ENCODE measurements around the gene BABAM1. TPM values are rescaled to one million over a fixed set of nuclear protein-coding genes. Genes with fewer than 3 reads are reported as not detected.

BABAM1 gene
- total RNA-seq, 2 donors from 2014 or later = 80.0 to 81.6 TPM

GRCh38 chr19:17246681-17247425 lies 20.4 kb upstream of the BABAM1 start:
- DNase-seq (ENCODE audit: low spot score) = no peak
- H3K36me3 ChIP-seq = no peaks in the 10 kb centered on the region
- intact Hi-C loops (cut with DNase I) = loop anchor here (2.0 kb wide), 1 partner anchor 20 kb away; the partner anchor contains the start of gene BABAM1
- H3K4me1 ChIP-seq (replicated peaks) = no peaks in the 10 kb centered on the region
- TF ChIP-seq POLR2A (IDR thresholded peaks at IDR 0.05) (no peak), CTCF (IDR thresholded peaks at IDR 0.05) (peak in 1 of 4 experiments; percentile 18), POLR2AphosphoS5 (IDR thresholded peaks at IDR 0.05) (no peak)
- H3K9me3 ChIP-seq = no peaks in the 10 kb centered on the region
- peak overlapping the region; percentile 53 to 87 for H3K4me3 ChIP-seq
- H3K27me3 ChIP-seq (replicated peaks; ENCODE audit: insufficient read depth) = no peaks in the 10 kb centered on the region
- peak overlapping the region; percentile 79 to 80 for H3K27ac ChIP-seq
- WGBS = 24% methylated on average over 21 of the region's 21 CpGs

- WGBS = 65% methylated on average over 17 of the region's 21 CpGs
- Histone ChIP-seq H3K4me1 (replicated peaks) (no peaks in the 10 kb centered on the region), H3K4me3 (no peak overlapping the region), H3K27me3 (replicated peaks; ENCODE audit: insufficient read depth) (no peaks in the 10 kb centered on the region), H3K9me3 (no peaks in the 10 kb centered on the region), H3K36me3 (no peaks in the 10 kb centered on the region), H3K27ac (no peak overlapping the region)
- intact Hi-C loops (cut with DNase I) = no loop called here
- TF ChIP-seq POLR2AphosphoS5 (IDR thresholded peaks at IDR 0.05) (no peak), CTCF (IDR thresholded peaks at IDR 0.05) (no peak), POLR2A (IDR thresholded peaks at IDR 0.05) (no peak)
- DNase-seq (ENCODE audit: low spot score) = no peak
Measured at GRCh38 chr19:17248011-17248776, 19.0 kb upstream of the BABAM1 start.

- no peaks in the 10 kb centered on the region for H3K27me3 ChIP-seq (replicated peaks; ENCODE audit: insufficient read depth)
- intact Hi-C loops (cut with DNase I) = no loop called here
- H3K36me3 ChIP-seq = no peaks in the 10 kb centered on the region
- H3K9me3 ChIP-seq = no peaks in the 10 kb centered on the region
- H3K27ac ChIP-seq = no peak overlapping the region
- 77% methylated on average over 14 of the region's 15 CpGs for WGBS
- no peaks in the 10 kb centered on the region for H3K4me1 ChIP-seq (replicated peaks)
- H3K4me3 ChIP-seq = no peak overlapping the region
- DNase-seq (ENCODE audit: low spot score) = no peak
- no peak for TF ChIP-seq CTCF (IDR thresholded peaks at IDR 0.05)
- no peak for TF ChIP-seq POLR2A (IDR thresholded peaks at IDR 0.05)
- no peak for TF ChIP-seq POLR2AphosphoS5 (IDR thresholded peaks at IDR 0.05)
Measured at GRCh38 chr19:17249887-17250548, 17.2 kb upstream of the BABAM1 start.

GRCh38 chr19:17254636-17255035 lies 12.6 kb upstream of the BABAM1 start:
- no peak for DNase-seq (ENCODE audit: low spot score)
- no peaks in the 10 kb centered on the region for H3K27me3 ChIP-seq (replicated peaks; ENCODE audit: insufficient read depth)
- H3K36me3 ChIP-seq = no peaks in the 10 kb centered on the region
- no peaks in the 10 kb centered on the region for H3K9me3 ChIP-seq
- no peaks in the 10 kb centered on the region for H3K4me1 ChIP-seq (replicated peaks)
- TF ChIP-seq CTCF (IDR thresholded peaks at IDR 0.05) = no peak
- TF ChIP-seq POLR2AphosphoS5 (IDR thresholded peaks at IDR 0.05) = no peak
- no peak for TF ChIP-seq POLR2A (IDR thresholded peaks at IDR 0.05)
- H3K4me3 ChIP-seq = no peak overlapping the region
- intact Hi-C loops (cut with DNase I) = no loop called here
- H3K27ac ChIP-seq = no peak overlapping the region
- 85% methylated on average over 10 of the region's 10 CpGs for WGBS

All from prostate gland (tissue), 2 donors.